Measurements from ENCODE around the gene OR1N1.
A peak's percentile ranks its signal among the peaks of the same experiment; 100 is the strongest.
"Not testable (repeated sequence)": the region's sequence is repeated elsewhere in the genome, so short reads cannot be mapped to it uniquely, and the experiment has no call there.

OR1N1 gene, protein sequence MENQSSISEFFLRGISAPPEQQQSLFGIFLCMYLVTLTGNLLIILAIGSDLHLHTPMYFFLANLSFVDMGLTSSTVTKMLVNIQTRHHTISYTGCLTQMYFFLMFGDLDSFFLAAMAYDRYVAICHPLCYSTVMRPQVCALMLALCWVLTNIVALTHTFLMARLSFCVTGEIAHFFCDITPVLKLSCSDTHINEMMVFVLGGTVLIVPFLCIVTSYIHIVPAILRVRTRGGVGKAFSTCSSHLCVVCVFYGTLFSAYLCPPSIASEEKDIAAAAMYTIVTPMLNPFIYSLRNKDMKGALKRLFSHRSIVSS

GRCh38 chr9:122527193-122527592, at the start of gene OR1N1:
Gene OR1N1, minus strand, starts transcription at chr9:122527293. Its CDS starts 0 bp downstream, at chr9:122527293.
- DNase-seq (ENCODE audit: low spot score), result no peak

- no peak for DNase-seq (ENCODE audit: low spot score)
Measured at GRCh38 chr9:122572456-122572855, 45.4 kb upstream of the OR1N1 start.

- no peak for DNase-seq (ENCODE audit: low spot score)
Measured at GRCh38 chr9:122567901-122568300, 40.8 kb upstream of the OR1N1 start.

DNA sequence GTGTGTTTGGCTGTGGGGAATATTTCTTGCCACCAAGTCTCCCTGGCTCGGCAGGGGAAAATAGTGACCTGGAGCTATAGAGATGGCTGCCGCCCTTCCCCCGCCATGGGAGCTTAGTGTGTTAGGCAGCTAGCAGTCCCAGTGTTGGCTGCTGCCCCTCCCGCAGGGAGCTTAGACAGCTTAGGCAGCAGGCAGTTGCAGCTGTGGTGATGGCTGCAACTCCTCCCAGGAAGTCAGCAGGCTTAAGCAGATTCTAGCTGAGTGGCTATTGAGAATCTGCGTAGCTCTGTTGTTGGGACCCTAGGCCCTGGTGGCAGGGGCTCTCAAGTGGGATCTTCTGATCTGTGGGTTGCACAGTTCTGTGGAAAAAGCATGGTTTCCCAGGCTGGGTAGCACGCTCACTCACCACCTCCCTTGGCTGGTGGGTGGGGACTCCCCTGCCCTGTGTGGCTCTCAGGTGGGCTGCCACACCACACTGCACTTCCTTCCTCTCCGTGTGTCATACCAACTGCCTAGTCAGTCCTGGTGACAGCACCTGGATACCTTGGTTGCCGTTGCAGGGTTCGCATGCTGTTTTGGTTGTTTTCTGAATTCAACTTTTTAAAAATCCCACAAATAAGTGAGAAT, 35.2 kb upstream of the OR1N1 start:
- no peak for DNase-seq (ENCODE audit: low spot score)

DNA sequence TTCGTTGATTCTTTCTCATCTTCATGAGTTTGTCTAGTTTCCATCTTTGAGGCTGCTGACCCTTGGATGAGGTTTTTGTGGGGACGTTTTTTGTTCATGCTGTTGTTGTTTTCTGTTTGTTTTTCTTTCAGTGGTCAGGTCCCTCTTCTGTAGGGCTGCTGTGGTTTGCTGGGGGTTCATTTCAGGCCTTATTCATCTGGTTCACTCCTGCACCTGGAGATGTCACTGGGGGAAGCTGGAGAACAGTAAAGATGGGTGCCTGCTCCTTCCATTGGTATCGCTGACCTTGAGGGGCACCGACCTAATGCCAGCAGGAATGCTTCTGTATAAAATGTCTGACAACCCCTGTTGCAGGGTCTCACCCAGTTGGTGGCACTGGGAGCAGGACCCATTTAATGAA, 34.4 kb upstream of the OR1N1 start:
- no peak for DNase-seq (ENCODE audit: low spot score)

DNA sequence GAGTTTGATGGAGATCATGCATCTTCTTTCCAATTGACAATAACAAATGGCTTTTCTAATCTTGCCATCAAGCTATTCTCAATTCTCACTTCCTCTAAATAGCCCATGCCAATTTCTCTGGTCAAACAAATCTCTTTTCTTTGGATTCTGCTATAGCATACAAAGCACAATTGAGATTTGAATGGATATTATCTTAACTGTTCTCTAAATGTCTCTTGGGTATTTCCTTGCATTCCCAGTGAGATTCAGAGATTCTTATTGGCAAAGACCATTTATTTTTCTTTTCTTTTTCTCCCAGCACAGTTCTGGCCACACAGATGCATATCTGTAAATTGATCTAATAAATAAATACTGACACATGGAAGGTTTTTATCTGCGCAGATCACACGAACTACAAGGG, 25.7 kb upstream of the OR1N1 start, which contains the start of gene OR1N2:
Gene OR1N2, plus strand, starts transcription at position 301 of the 400 bp plus-strand sequence. CDS start 100 bp downstream, outside the sequence.
- no peak for DNase-seq (ENCODE audit: low spot score)

DNA sequence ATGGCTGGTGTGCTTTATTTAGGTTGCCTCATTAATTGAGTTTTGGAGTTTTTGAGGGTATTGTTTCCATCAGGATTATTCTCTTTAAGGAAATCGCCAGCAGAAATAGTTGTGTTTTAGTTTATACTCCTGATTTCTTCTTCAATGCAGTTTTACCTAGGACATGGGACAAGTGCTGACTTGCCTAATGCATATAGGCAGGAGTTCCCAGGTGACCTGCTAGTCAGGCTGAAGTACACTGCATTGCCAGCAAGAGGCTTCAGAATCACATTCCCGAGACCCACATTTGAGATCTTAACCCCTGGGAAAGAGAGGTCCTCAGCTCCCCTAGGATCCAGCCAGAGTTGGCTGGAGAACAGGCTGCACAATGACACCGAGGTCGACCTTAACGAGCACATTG, 24.3 kb upstream of the OR1N1 start:
- DNase-seq (ENCODE audit: low spot score), result no peak

DNA sequence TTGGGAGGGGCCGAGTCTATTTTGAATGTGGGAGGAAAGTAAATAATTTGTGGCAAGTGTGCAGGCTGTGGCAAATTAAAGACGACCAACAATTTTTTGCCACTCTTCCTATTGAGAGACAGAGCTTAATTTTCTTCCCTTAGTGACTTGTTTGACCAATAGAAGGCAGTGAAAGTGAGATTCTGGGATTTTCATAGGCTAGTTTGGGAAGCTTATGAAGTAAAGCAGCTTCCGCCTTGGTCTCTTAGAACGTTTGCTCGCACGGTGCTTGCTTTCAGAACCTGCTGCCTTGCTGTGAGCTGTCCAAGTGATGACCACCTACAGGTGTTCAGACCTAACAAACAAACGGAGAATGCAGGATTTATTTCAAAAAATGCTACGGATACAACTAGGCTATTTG, 19.1 kb upstream of the OR1N1 start:
- no peak for DNase-seq (ENCODE audit: low spot score)

- no peak for DNase-seq (ENCODE audit: low spot score)
Measured at GRCh38 chr9:122538757-122539156, 11.7 kb upstream of the OR1N1 start.

DNA sequence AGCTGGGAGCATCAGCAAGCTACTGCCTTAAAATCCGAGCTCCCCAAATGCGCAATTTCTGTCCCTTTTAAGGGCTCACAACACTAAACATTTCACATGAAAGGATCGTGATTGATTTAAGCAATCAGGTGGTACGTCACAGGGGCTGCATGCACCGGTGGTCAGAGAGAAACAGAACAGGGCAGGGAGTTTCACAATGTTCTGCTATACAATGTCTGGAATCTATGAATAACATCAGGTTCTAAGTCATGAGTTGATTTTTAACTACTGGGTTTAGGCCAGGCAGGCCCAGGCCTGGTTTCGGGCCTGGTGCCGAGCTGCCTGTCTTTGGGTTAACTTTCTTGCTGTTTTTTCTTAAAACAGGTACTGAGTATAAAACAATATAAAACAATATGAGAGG, 10.0 kb upstream of the OR1N1 start:
- DNase-seq (ENCODE audit: low spot score), result not testable (repeated sequence)

- DNase-seq (ENCODE audit: low spot score), result no peak
Measured at GRCh38 chr9:122536134-122536533, 9.0 kb upstream of the OR1N1 start.

DNA sequence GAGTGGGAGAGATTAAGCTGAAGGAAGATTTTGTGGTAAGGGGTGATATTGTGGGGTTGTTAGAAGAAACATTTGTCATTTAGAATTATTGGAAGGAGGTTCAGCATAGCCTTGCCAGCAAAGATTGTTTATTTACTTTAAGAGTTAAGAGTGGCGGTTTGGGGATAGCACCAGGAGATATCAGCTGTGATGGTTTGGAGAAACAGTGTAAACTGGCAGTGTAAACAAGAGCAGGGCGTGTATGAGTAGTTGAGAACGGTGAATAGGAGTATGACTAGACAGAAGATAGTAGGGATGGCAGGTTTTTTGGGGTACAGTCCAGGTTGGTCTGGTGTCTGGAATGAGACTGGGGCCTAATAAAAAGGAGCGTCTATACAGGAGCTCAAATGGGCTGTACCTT, 4.1 kb upstream of the OR1N1 start:
- not testable (repeated sequence) for DNase-seq (ENCODE audit: low spot score)

GRCh38 chr9:122526602-122527001, 491 bp downstream of the OR1N1 start:
- no peak for DNase-seq (ENCODE audit: low spot score)

- DNase-seq (ENCODE audit: low spot score), result no peak
Measured at GRCh38 chr9:122519376-122519775, 7.7 kb downstream of the OR1N1 start.

- DNase-seq (ENCODE audit: low spot score), result no peak
Measured at GRCh38 chr9:122518841-122519240, 8.3 kb downstream of the OR1N1 start, which contains the start of gene OR1J4. Gene OR1J4, plus strand, starts transcription at chr9:122519141. Its CDS starts 0 bp downstream, at chr9:122519141.

GRCh38 chr9:122518226-122518625, 8.9 kb downstream of the OR1N1 start:
- DNase-seq (ENCODE audit: low spot score), result no peak

DNA sequence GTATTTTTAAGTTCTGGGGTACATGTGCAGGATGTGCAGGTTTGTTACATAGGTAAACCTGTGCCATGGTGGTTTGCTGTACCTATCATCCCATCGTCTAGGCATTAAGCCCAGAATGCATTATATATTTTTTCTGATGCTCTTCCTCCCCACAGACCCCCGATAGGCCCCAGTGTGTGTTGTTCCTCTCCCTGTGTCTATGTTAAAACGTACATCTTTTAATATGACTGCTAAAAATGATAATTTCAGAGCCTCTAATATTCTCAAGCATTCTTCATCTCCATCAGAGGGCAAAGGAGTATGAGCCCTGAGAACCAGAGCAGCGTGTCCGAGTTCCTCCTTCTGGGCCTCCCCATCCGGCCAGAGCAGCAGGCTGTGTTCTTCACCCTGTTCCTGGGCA, 16.6 kb downstream of the OR1N1 start, which contains the start of gene OR1J2:
Gene OR1J2, plus strand, starts transcription at position 301 of the 400 bp plus-strand sequence. Its CDS starts 0 bp downstream, at position 301.
- DNase-seq (ENCODE audit: low spot score), result no peak

GRCh38 chr9:122506964-122507363, 20.1 kb downstream of the OR1N1 start:
- no peak for DNase-seq (ENCODE audit: low spot score)

DNA sequence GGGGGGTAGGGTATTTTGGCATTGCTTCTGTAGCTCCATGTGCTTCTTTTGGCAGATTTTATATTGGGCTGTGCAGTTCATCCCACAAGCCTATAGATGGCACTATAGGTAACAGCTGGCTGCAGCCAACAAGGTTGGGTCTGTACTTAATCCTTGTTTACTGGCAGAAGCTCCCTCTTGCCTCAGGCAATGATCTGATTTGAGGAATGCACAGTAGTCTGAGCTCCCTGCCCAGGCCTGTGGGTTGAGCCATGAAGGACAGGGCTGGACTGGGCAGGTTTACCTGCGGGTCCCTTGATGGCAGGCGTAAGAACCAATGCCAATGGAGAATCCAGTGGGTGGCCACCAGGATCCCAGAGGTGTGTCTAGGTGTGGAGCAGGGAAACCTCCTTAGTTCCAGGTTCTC, 28.2 kb downstream of the OR1N1 start:
- DNase-seq (ENCODE audit: low spot score), result peak; percentile 27

- DNase-seq (ENCODE audit: low spot score), result no peak
Measured at GRCh38 chr9:122479062-122479461, 48.0 kb downstream of the OR1N1 start.

DNA sequence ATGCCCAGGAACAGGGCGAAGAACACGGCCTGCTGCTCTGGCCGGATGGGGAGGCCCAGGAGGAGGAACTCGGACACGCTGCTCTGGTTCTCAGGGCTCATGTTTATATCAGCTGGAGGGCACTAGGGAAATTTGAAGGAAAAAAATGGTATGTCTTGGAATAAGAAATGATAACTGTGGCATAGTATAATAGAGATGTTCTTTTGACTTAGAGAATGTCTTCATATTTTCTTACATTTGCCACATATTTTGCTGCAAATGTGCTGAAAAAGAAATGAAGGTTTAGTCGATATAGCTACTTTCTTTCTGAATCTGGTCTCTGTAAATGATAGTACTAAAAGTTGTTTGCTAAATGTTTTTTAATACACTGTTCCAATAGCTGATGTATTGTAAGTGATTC, 49.3 kb downstream of the OR1N1 start, which contains the start of gene OR1J1:
Gene OR1J1, minus strand, starts transcription at position 101 of the 400 bp plus-strand sequence. Its CDS starts 0 bp downstream, at position 101.
- no peak for DNase-seq (ENCODE audit: low spot score)

GRCh38 chr9:122477346-122477745, 49.7 kb downstream of the OR1N1 start:
- no peak for DNase-seq (ENCODE audit: low spot score)

Data from hematopoietic multipotent progenitor cell treated with erythropoietin and hydrocortisone succinate and interleukin-3 and kit ligand, for 17 days (in vitro differentiated cells).